HG03135 (cell line): ENCODE measurements around the gene ZSWIM1.
"Not testable (repeated sequence)": the region's sequence is repeated elsewhere in the genome, so short reads cannot be mapped to it uniquely, and the experiment has no call there.

Experiments used
- ATAC-seq: cut with Tn5 transposase; IDR thresholded peaks from one replicate; pipeline ENCODE4 v1.9.1; 2021; ENCODE audit warnings: mild to moderate bottlenecking, moderate library complexity; ENCODE audit not compliant: unreplicated experiment

Gene ZSWIM1

GRCh38 chr20:45853484-45853883 lies 27.5 kb upstream of the ZSWIM1 start:
- ATAC-seq, result no peak

GRCh38 chr20:45857114-45857881 lies 23.7 kb upstream of the ZSWIM1 start, which contains the start of the genes ACOT8 and ZSWIM3:
Gene ACOT8 (minus strand): TSS chr20:45857392. CDS start chr20:45857315, 77 bp downstream.
Gene ZSWIM3 (plus strand): TSS chr20:45857614. CDS start chr20:45857826, 212 bp downstream.
- peak; percentile 96 for ATAC-seq

- ATAC-seq, result peak; percentile 7
Observed at GRCh38 chr20:45857882-45858216, 23.2 kb upstream of the ZSWIM1 start.

GRCh38 chr20:45859916-45860315 lies 21.1 kb upstream of the ZSWIM1 start:
- no peak for ATAC-seq

- no peak for ATAC-seq
Observed at GRCh38 chr20:45860560-45861220, 20.3 kb upstream of the ZSWIM1 start.

GRCh38 chr20:45861221-45862075 lies 19.6 kb upstream of the ZSWIM1 start:
- no peak for ATAC-seq

- no peak for ATAC-seq
Observed at GRCh38 chr20:45863543-45864470, 17.2 kb upstream of the ZSWIM1 start.

GRCh38 chr20:45866454-45866853 lies 14.6 kb upstream of the ZSWIM1 start:
- no peak for ATAC-seq

- ATAC-seq, result no peak
Observed at GRCh38 chr20:45867136-45867818, 13.8 kb upstream of the ZSWIM1 start.

GRCh38 chr20:45867819-45868176 lies 13.2 kb upstream of the ZSWIM1 start:
- no peak for ATAC-seq

- no peak for ATAC-seq
Observed at GRCh38 chr20:45872626-45873025, 8.4 kb upstream of the ZSWIM1 start.

- no peak for ATAC-seq
Observed at GRCh38 chr20:45873409-45874103, 7.5 kb upstream of the ZSWIM1 start.

- ATAC-seq, result not testable (repeated sequence)
Observed at GRCh38 chr20:45874104-45874481, 6.9 kb upstream of the ZSWIM1 start.

- no peak for ATAC-seq
Observed at GRCh38 chr20:45874576-45874975, 6.5 kb upstream of the ZSWIM1 start.

GRCh38 chr20:45878076-45878761 lies 2.8 kb upstream of the ZSWIM1 start:
- ATAC-seq, result no peak

GRCh38 chr20:45882469-45883099 lies 1.6 kb downstream of the ZSWIM1 start:
- ATAC-seq, result no peak

- ATAC-seq, result no peak
Observed at GRCh38 chr20:45883100-45883469, 2.1 kb downstream of the ZSWIM1 start.

GRCh38 chr20:45886590-45887345 lies 5.7 kb downstream of the ZSWIM1 start:
- no peak for ATAC-seq
